ENCODE measurements around the gene PEPD. TPM values are rescaled to one million over a fixed set of nuclear protein-coding genes. Genes with fewer than 3 reads are reported as not detected.

PEPD gene
- polyA plus RNA-seq, 1 donor from 2014 or later = 43.9 TPM

GRCh38 chr19:33448159-33448516 is 73.5 kb downstream of the PEPD start:
- Histone ChIP-seq H3K79me2 (replicated peaks; ENCODE audit: insufficient read depth, low read length) (no peaks in the 10 kb centered on the region), H3K9ac (ENCODE audit: low read length) (no peak overlapping the region), H3K9me3 (ENCODE audit: low read length) (no peaks in the 10 kb centered on the region), H3K27me3 (ENCODE audit: insufficient read depth, low read depth, low read length) (no peaks in the 10 kb centered on the region), H3K4me3 (ENCODE audit: low read length) (no peak overlapping the region), H4K20me1 (ENCODE audit: insufficient read depth) (no peaks in the 10 kb centered on the region), H2AFZ (ENCODE audit: low read depth, low read length) (no peak overlapping the region), H3F3A (ENCODE audit: insufficient read depth, low read length, poor library complexity, severe bottlenecking) (no peaks in the 10 kb centered on the region), H3K27ac (ENCODE audit: low read length) (no peak overlapping the region), H3K36me3 (ENCODE audit: insufficient read depth, low read length) (no peaks in the 10 kb centered on the region), H3K4me2 (ENCODE audit: low read length) (no peak overlapping the region), H3K9me2 (ENCODE audit: insufficient read depth, low read length) (no peaks in the 10 kb centered on the region)
- TF ChIP-seq MXI1 (conservative IDR thresholded peaks at IDR 0.05; ENCODE audit: poor library complexity, severe bottlenecking) (no peak), REST (IDR thresholded peaks at IDR 0.05; ENCODE audit: borderline replicate concordance) (no peak), SMC3 (conservative IDR thresholded peaks at IDR 0.05; ENCODE audit: poor library complexity) (no peak), CTCF (IDR thresholded peaks at IDR 0.05; ENCODE audit: poor library complexity, severe bottlenecking) (no peak), POLR2AphosphoS5 (IDR thresholded peaks at IDR 0.05) (no peak), EZH2 (IDR thresholded peaks at IDR 0.05; ENCODE audit: borderline replicate concordance, insufficient read depth, low read length, poor library complexity, severe bottlenecking) (no peak), RAD21 (conservative IDR thresholded peaks at IDR 0.05) (no peak), EP300 (conservative IDR thresholded peaks at IDR 0.05; ENCODE audit: poor library complexity, severe bottlenecking) (no peak), TAF1 (IDR thresholded peaks at IDR 0.05; ENCODE audit: low read depth) (no peak)

- H2AFZ ChIP-seq (ENCODE audit: low read depth, low read length) = no peak overlapping the region
- H3K4me3 ChIP-seq (ENCODE audit: low read length) = no peak overlapping the region
- H3K79me2 ChIP-seq (replicated peaks; ENCODE audit: insufficient read depth, low read length) = no peaks in the 10 kb centered on the region
- no peaks in the 10 kb centered on the region for H3K9me2 ChIP-seq (ENCODE audit: insufficient read depth, low read length)
- no peak overlapping the region for H3K27ac ChIP-seq (ENCODE audit: low read length)
- H3K36me3 ChIP-seq (ENCODE audit: insufficient read depth, low read length) = no peaks in the 10 kb centered on the region
- no peaks in the 10 kb centered on the region for H4K20me1 ChIP-seq (ENCODE audit: insufficient read depth)
- no peaks in the 10 kb centered on the region for H3F3A ChIP-seq (ENCODE audit: insufficient read depth, low read length, poor library complexity, severe bottlenecking)
- H3K9me3 ChIP-seq (ENCODE audit: low read length) = no peaks in the 10 kb centered on the region
- H3K4me2 ChIP-seq (ENCODE audit: low read length) = no peak overlapping the region
- no peak overlapping the region for H3K9ac ChIP-seq (ENCODE audit: low read length)
- H3K27me3 ChIP-seq (ENCODE audit: insufficient read depth, low read depth, low read length) = no peaks in the 10 kb centered on the region
- TF ChIP-seq SMC3 (conservative IDR thresholded peaks at IDR 0.05; ENCODE audit: poor library complexity) = no peak
- TF ChIP-seq CTCF (IDR thresholded peaks at IDR 0.05; ENCODE audit: poor library complexity, severe bottlenecking) = no peak
- TF ChIP-seq EP300 (conservative IDR thresholded peaks at IDR 0.05; ENCODE audit: poor library complexity, severe bottlenecking) = no peak
- TF ChIP-seq POLR2AphosphoS5 (IDR thresholded peaks at IDR 0.05) = no peak
- no peak for TF ChIP-seq EZH2 (IDR thresholded peaks at IDR 0.05; ENCODE audit: borderline replicate concordance, insufficient read depth, low read length, poor library complexity, severe bottlenecking)
- no peak for TF ChIP-seq MXI1 (conservative IDR thresholded peaks at IDR 0.05; ENCODE audit: poor library complexity, severe bottlenecking)
- no peak for TF ChIP-seq RAD21 (conservative IDR thresholded peaks at IDR 0.05)
- no peak for TF ChIP-seq REST (IDR thresholded peaks at IDR 0.05; ENCODE audit: borderline replicate concordance)
Measured at GRCh38 chr19:33447336-33448158, 74.0 kb downstream of the PEPD start.
